Osteoblast (primary cell): Measurements from ENCODE around the gene MYO10. TPM values are rescaled to one million over a fixed set of nuclear protein-coding genes. Genes with fewer than 3 reads are reported as not detected.

Source experiments
- DNase-seq: peaks from one replicate; pipeline ENCODE4 v3.0.0; 2011; ENCODE audit warnings: low spot score, mixed read lengths; ENCODE audit not compliant: insufficient read length; ENCODE audit errors: missing footprints
- H2AFZ ChIP-seq: 2 replicates; pipeline ENCODE4 v1.6.0; 2011; ENCODE audit warnings: mild to moderate bottlenecking, low read length
- H3K27ac ChIP-seq: 2 replicates; pipeline ENCODE4 v1.5.1; 2011; ENCODE audit warnings: mild to moderate bottlenecking, low read depth, low read length, moderate library complexity
- H3K27me3 ChIP-seq: 2 replicates; pipeline ENCODE4 v1.6.0; 2012; ENCODE audit warnings: mild to moderate bottlenecking, control low read depth, inconsistent platforms, low read length, moderate library complexity; ENCODE audit not compliant: insufficient read depth
- H3K36me3 ChIP-seq: 2 replicates; pipeline ENCODE4 v1.5.1; 2011; ENCODE audit warnings: mild to moderate bottlenecking, low read length, control low read depth, moderate library complexity; ENCODE audit not compliant: insufficient read depth
- H3K4me1 ChIP-seq: 2 replicates; pipeline ENCODE4 v1.5.1; 2011; ENCODE audit warnings: mild to moderate bottlenecking, low read length, control low read depth, moderate library complexity; ENCODE audit not compliant: insufficient read depth
- H3K4me2 ChIP-seq: 2 replicates; pipeline ENCODE4 v1.6.0; 2011; ENCODE audit warnings: mild to moderate bottlenecking, low read length; ENCODE audit not compliant: insufficient read depth
- H3K4me3 ChIP-seq: fragments of 200-600 bp; sonication (generic); 3 replicates; pipeline ENCODE4 v1.5.1; 2012; ENCODE audit warnings: mild to moderate bottlenecking, low read length, inconsistent platforms; ENCODE audit not compliant: insufficient read depth
- H3K79me2 ChIP-seq: 2 replicates; pipeline ENCODE4 v1.6.0; 2012; ENCODE audit warnings: mild to moderate bottlenecking, low read length, control low read depth, inconsistent platforms; ENCODE audit not compliant: insufficient read depth
- H3K9me3 ChIP-seq: 2 replicates; pipeline ENCODE4 v1.5.1; 2011; ENCODE audit warnings: low read depth, low read length, control low read depth
- H4K20me1 ChIP-seq: 2 replicates; pipeline ENCODE4 v1.6.0; 2012; ENCODE audit warnings: mild to moderate bottlenecking, low read length, control low read depth; ENCODE audit not compliant: insufficient read depth
- total RNA-seq: library from RNA; depleted of rRNA; stranded (reverse); fragments of >200 nt; gene quantifications from 2 replicates; pipeline ENCODE4 v1.2.3, GENCODE V29; 2012
- TF ChIP-seq, protein P1 (sequence below): IDR thresholded peaks from 2 replicates; pipeline ENCODE4 v1.5.1; 2011; ENCODE audit warnings: mild to moderate bottlenecking, low read depth, low read length, moderate library complexity; ENCODE audit errors: extremely low read depth

MYO10 gene
- total RNA-seq, 1 donor: 40.9 TPM

DNA sequence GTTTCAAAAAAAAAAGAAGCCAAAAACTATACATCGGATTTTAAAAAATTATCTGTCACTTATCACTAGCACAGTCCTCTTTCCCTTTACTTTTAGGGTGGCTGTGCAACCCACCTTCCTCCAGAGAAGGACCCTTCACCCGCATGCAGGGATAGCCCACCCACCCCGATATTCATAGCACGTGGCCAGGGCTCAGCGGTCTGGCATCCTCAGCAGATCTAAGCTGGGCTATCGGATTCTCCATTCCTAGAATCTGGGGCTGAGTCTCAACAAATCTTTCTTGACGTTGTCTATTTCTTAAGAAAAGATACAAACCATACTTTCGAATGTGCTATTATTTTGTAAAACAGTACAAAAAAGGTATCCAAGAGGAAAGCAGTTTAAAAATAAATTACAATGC is 70.9 kb downstream of the MYO10 start:
- TF ChIP-seq, protein P1, sequence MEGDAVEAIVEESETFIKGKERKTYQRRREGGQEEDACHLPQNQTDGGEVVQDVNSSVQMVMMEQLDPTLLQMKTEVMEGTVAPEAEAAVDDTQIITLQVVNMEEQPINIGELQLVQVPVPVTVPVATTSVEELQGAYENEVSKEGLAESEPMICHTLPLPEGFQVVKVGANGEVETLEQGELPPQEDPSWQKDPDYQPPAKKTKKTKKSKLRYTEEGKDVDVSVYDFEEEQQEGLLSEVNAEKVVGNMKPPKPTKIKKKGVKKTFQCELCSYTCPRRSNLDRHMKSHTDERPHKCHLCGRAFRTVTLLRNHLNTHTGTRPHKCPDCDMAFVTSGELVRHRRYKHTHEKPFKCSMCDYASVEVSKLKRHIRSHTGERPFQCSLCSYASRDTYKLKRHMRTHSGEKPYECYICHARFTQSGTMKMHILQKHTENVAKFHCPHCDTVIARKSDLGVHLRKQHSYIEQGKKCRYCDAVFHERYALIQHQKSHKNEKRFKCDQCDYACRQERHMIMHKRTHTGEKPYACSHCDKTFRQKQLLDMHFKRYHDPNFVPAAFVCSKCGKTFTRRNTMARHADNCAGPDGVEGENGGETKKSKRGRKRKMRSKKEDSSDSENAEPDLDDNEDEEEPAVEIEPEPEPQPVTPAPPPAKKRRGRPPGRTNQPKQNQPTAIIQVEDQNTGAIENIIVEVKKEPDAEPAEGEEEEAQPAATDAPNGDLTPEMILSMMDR: no peak
- H3K27ac ChIP-seq: peak overlapping the region; percentile 29
- H3K4me3 ChIP-seq: no peak overlapping the region
- DNase-seq: no peak
- peaks cover 94% of the 10 kb centered on the region for H3K79me2 ChIP-seq
- H3K36me3 ChIP-seq: peaks cover 3% of the 10 kb centered on the region
- no peaks in the 10 kb centered on the region for H3K27me3 ChIP-seq
- no peaks in the 10 kb centered on the region for H3K9me3 ChIP-seq
- H2AFZ ChIP-seq: no peak overlapping the region
- H4K20me1 ChIP-seq: peaks cover 40% of the 10 kb centered on the region
- H3K4me2 ChIP-seq: peak overlapping the region; percentile 11
- H3K4me1 ChIP-seq: peaks cover 27% of the 10 kb centered on the region

DNA sequence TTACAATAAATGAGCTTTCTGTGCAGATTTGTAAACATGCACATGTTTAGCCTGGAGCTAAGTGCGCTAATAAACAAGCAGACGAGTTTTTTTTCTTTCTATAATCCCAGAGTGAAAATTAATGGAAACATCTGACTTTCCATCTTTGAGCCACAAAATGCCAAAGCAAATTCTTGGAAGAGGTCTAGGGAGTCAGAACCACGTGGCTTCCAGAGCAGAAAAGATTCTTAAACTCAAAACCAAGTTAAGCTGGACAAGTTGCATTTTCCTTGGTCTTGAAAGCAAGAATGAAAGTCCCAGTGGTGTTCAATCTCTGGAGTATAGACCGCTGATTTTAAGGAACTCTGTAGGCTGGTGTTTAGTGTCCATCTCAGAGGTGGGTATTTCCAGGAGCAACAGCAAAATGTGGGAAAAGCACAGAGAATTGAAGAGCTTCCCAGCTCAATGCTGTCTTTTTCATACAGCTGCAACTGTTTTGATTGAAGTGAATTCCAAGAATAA is 71.4 kb downstream of the MYO10 start:
- TF ChIP-seq, protein P1: no peak
- no peak overlapping the region for H3K4me3 ChIP-seq
- H3K79me2 ChIP-seq: peaks cover 94% of the 10 kb centered on the region
- H3K4me2 ChIP-seq: no peak overlapping the region
- DNase-seq: no peak
- no peaks in the 10 kb centered on the region for H3K9me3 ChIP-seq
- peak overlapping the region; percentile 29 for H3K27ac ChIP-seq
- H4K20me1 ChIP-seq: peaks cover 39% of the 10 kb centered on the region
- peaks cover 25% of the 10 kb centered on the region for H3K4me1 ChIP-seq
- peaks cover 3% of the 10 kb centered on the region for H3K36me3 ChIP-seq
- H3K27me3 ChIP-seq: no peaks in the 10 kb centered on the region
- H2AFZ ChIP-seq: no peak overlapping the region

DNA sequence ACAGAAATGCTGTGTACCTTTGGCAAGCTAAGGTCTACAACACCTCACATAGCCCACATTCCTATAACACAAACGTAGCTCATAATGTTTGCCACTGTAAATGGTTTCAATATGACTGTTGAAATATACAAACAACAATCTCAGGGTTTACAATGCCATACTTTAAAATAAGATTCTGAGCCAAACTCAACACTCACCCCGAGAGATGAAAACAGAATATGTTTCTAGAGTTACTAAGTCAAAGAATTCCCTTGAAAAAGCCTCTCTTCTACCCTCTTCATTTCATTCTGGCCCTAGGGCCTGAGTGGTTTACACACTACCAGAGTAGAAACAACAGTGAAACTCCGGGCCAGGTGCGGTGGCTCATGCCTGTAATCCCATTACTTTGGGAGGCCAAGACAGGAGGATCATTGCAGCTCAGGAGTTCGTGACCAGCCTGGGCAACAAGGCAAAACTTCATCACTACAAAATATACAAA is 72.6 kb downstream of the MYO10 start:
- H3K79me2 ChIP-seq: peaks cover 96% of the 10 kb centered on the region
- H3K4me3 ChIP-seq: no peak overlapping the region
- peaks cover 25% of the 10 kb centered on the region for H3K4me1 ChIP-seq
- H3K9me3 ChIP-seq: no peaks in the 10 kb centered on the region
- H3K27ac ChIP-seq: peak overlapping the region; percentile 1
- peaks cover 39% of the 10 kb centered on the region for H4K20me1 ChIP-seq
- TF ChIP-seq, protein P1: no peak
- no peak overlapping the region for H2AFZ ChIP-seq
- no peak for DNase-seq
- no peak overlapping the region for H3K4me2 ChIP-seq
- H3K27me3 ChIP-seq: no peaks in the 10 kb centered on the region
- peaks cover 3% of the 10 kb centered on the region for H3K36me3 ChIP-seq

DNA sequence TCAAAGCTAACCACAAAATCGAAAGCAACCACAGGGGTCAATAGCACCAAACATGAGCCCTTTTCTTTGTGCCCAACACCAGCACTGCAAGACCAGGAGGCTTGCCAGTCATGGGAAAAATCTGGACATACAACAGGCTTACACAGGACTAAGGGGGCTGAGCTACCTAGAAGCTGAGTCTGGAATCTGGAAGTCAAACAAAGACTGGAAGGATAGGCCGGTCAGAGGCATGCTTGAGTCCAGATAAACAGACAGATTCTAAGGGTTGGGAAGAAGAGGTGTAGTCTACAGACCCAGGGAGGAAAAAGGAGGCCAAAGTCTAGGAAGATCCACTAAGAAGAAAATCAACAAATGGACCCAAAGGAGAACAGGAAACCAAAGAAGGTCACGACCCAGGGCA is 73.3 kb downstream of the MYO10 start:
- Histone ChIP-seq H3K9me3 (no peaks in the 10 kb centered on the region), H2AFZ (no peak overlapping the region), H3K27me3 (no peaks in the 10 kb centered on the region), H3K79me2 (peaks cover 96% of the 10 kb centered on the region), H3K4me2 (no peak overlapping the region), H3K36me3 (peaks cover 3% of the 10 kb centered on the region), H4K20me1 (peaks cover 38% of the 10 kb centered on the region), H3K4me3 (no peak overlapping the region), H3K27ac (peak overlapping the region; percentile 46), H3K4me1 (peaks cover 25% of the 10 kb centered on the region)
- TF ChIP-seq, protein P1: no peak
- no peak for DNase-seq
